Stomach smooth muscle (tissue), 2 donors: ENCODE data around the gene SBK1.
"Not testable (repeated sequence)": the region's sequence is repeated elsewhere in the genome, so short reads cannot be mapped to it uniquely, and the experiment has no call there.

Source experiments
- H3K27ac ChIP-seq: one replicate; pipeline ENCODE4 v1.7.0; 2013; ENCODE audit warnings: mild to moderate bottlenecking, low read length, inconsistent platforms
- H3K27me3 ChIP-seq, 2 donors: one replicate each; pipeline ENCODE4 v1.7.0; 2013; ENCODE audit warnings: low read length in 2 of 2; ENCODE audit not compliant: insufficient read depth in 2 of 2, control insufficient read depth in 1 of 2
- H3K36me3 ChIP-seq, 2 donors: one replicate each; pipeline ENCODE4 v1.7.0; 2013; ENCODE audit warnings: low read length in 2 of 2; ENCODE audit not compliant: control insufficient read depth in 2 of 2, insufficient read depth in 2 of 2
- H3K4me1 ChIP-seq: one replicate; pipeline ENCODE4 v1.7.0; 2013; ENCODE audit warnings: low read length; ENCODE audit not compliant: control insufficient read depth, insufficient read depth
- H3K4me3 ChIP-seq, 2 donors: one replicate each; pipeline ENCODE4 v1.7.0; 2013; ENCODE audit warnings: low read length in 2 of 2
- H3K9ac ChIP-seq, 2 donors: one replicate each; pipeline ENCODE4 v1.7.0; 2013; ENCODE audit warnings: low read length in 2 of 2, mild to moderate bottlenecking in 1 of 2
- H3K9me3 ChIP-seq, 2 donors: one replicate each; pipeline ENCODE4 v1.7.0; 2013; ENCODE audit warnings: low read length in 2 of 2; ENCODE audit not compliant: control insufficient read depth in 2 of 2
- donor health status: healthy.
- donor health status: Pancreatic carcinoma.

Gene SBK1

DNA sequence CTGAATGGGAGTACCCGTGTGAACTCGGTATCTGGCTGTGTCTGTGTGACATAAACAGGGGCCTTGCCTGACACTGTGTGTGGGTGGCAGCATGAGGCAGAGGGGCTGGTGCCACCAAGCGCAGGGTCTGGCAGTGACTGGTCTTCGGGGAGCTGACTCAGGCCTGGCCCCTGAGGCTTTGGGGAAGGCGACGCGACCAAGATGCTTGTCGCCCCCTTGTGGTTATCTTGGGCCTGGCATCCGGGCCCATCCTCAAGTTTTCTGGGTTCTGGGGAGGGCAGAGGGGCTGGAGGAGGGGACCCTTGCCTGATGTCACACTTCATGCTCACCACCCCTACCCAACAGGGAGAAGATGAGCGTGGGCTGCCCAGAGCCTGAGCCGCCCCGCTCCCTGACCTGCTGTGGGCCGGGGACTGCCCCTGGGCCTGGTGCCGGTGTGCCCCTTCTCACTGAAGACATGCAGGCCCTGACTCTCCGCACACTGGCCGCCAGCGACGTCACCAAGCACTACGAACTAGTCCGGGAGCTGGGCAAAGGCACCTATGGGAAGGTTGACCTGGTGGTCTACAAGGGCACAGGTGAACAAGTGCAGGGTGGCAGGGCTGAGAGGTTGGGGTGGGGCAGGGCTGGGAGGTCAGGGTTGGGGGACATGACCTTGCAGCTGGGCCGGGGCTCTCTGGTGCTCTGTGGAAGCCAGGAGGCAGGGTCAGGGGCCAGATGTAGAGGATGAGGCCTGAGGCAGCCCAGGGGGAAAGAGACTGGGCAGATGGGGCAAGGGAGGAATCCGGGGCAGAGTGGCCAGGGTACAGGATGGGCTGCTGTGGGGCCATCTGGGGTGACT lies 24.9 kb downstream of the SBK1 start:
- Histone ChIP-seq H3K9ac (no peak overlapping the region), H3K36me3 (no peaks in the 10 kb centered on the region), H3K27ac (no peak overlapping the region), H3K4me3 (no peak overlapping the region), H3K27me3 (no peaks in the 10 kb centered on the region), H3K4me1 (no peaks in the 10 kb centered on the region), H3K9me3 (no peaks in the 10 kb centered on the region)

- no peaks in the 10 kb centered on the region for H3K36me3 ChIP-seq
- no peaks in the 10 kb centered on the region for H3K4me1 ChIP-seq
- H3K9ac ChIP-seq: no peak overlapping the region
- H3K27me3 ChIP-seq: no peaks in the 10 kb centered on the region
- H3K4me3 ChIP-seq: no peak overlapping the region
- H3K9me3 ChIP-seq: no peaks in the 10 kb centered on the region
- H3K27ac ChIP-seq: no peak overlapping the region
These were observed 25.9 kb downstream of the SBK1 start for GRCh38 chr16:28318042-28318744.

- Histone ChIP-seq H3K27ac (no peak overlapping the region), H3K4me3 (no peak overlapping the region), H3K9ac (no peak overlapping the region), H3K36me3 (no peaks in the 10 kb centered on the region), H3K27me3 (no peaks in the 10 kb centered on the region), H3K4me1 (no peaks in the 10 kb centered on the region), H3K9me3 (no peaks in the 10 kb centered on the region)
These were observed 27.2 kb downstream of the SBK1 start for GRCh38 chr16:28319476-28320022.

DNA sequence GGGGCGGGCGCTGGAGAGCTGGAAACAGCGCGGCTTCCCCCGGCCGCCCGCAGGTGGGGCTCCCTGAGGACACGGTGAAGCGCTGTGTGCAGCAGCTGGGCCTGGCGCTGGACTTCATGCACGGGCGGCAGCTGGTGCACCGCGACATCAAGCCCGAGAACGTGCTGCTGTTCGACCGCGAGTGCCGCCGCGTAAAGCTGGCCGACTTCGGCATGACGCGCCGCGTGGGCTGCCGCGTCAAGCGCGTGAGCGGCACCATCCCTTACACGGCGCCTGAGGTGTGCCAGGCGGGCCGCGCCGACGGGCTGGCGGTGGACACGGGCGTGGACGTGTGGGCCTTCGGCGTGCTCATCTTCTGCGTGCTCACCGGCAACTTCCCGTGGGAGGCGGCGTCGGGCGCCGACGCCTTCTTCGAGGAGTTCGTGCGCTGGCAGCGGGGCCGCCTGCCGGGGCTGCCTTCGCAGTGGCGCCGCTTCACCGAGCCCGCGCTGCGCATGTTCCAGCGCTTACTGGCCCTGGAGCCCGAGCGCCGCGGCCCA lies 27.8 kb downstream of the SBK1 start:
- Histone ChIP-seq H3K27me3 (no peaks in the 10 kb centered on the region), H3K4me3 (no peak overlapping the region), H3K4me1 (no peaks in the 10 kb centered on the region), H3K36me3 (no peaks in the 10 kb centered on the region), H3K9me3 (no peaks in the 10 kb centered on the region), H3K27ac (no peak overlapping the region), H3K9ac (no peak overlapping the region)

DNA sequence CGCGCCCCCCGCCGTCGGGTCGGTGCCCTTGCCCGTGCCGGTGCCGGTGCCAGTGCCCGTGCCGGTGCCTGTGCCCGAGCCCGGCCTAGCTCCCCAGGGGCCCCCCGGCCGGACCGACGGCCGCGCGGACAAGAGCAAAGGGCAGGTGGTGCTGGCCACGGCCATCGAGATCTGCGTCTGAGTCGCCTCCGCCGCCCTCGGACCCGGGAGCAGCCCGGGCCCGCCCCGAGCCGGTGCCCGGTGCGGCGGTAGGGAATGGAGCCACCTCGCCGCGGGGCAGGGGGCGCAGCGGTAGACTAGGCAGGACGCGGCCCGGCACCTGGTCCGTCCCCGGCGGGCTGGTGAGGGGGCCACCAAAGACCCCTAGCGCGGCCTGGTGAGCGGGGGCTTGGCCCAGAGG lies 28.4 kb downstream of the SBK1 start:
- Histone ChIP-seq H3K36me3 (no peaks in the 10 kb centered on the region), H3K4me3 (no peak overlapping the region), H3K4me1 (no peaks in the 10 kb centered on the region), H3K9ac (no peak overlapping the region), H3K9me3 (no peaks in the 10 kb centered on the region), H3K27ac (no peak overlapping the region), H3K27me3 (no peaks in the 10 kb centered on the region)

- no peak overlapping the region for H3K27ac ChIP-seq
- H3K27me3 ChIP-seq: no peaks in the 10 kb centered on the region
- H3K4me1 ChIP-seq: no peaks in the 10 kb centered on the region
- no peaks in the 10 kb centered on the region for H3K36me3 ChIP-seq
- H3K9ac ChIP-seq: no peak overlapping the region
- H3K9me3 ChIP-seq: no peaks in the 10 kb centered on the region
- no peak overlapping the region for H3K4me3 ChIP-seq
These were observed 29.5 kb downstream of the SBK1 start for GRCh38 chr16:28321700-28322411.

GRCh38 chr16:28324235-28324886 lies 32.0 kb downstream of the SBK1 start:
- no peaks in the 10 kb centered on the region for H3K36me3 ChIP-seq
- H3K9me3 ChIP-seq: no peaks in the 10 kb centered on the region
- H3K4me3 ChIP-seq: no peak overlapping the region
- no peak overlapping the region for H3K9ac ChIP-seq
- no peaks in the 10 kb centered on the region for H3K27me3 ChIP-seq
- H3K4me1 ChIP-seq: no peaks in the 10 kb centered on the region
- no peak overlapping the region for H3K27ac ChIP-seq

DNA sequence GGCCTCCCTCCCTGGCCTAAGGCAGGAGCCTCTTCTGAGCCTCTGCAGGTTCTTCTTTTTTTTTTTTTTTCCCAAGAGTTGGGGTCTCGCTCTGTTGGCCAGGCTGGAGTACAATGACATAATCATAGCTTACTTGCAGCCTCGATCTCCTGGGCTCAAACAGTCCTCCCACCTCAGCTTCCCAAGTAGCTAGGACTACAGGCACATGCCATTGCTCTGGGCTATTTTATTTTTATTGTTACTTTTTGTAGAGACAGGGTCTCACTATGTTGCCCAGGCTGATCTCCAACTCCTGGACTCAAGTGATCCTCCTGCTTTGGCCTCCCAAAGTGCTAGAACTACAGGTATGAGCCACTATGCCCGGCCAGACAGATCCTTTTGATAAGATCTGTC lies 32.6 kb downstream of the SBK1 start:
- H3K36me3 ChIP-seq: no peaks in the 10 kb centered on the region
- H3K27ac ChIP-seq: no peak overlapping the region
- no peaks in the 10 kb centered on the region for H3K9me3 ChIP-seq
- H3K9ac ChIP-seq: no peak overlapping the region
- H3K4me1 ChIP-seq: no peaks in the 10 kb centered on the region
- no peak overlapping the region for H3K4me3 ChIP-seq
- H3K27me3 ChIP-seq: no peaks in the 10 kb centered on the region

DNA sequence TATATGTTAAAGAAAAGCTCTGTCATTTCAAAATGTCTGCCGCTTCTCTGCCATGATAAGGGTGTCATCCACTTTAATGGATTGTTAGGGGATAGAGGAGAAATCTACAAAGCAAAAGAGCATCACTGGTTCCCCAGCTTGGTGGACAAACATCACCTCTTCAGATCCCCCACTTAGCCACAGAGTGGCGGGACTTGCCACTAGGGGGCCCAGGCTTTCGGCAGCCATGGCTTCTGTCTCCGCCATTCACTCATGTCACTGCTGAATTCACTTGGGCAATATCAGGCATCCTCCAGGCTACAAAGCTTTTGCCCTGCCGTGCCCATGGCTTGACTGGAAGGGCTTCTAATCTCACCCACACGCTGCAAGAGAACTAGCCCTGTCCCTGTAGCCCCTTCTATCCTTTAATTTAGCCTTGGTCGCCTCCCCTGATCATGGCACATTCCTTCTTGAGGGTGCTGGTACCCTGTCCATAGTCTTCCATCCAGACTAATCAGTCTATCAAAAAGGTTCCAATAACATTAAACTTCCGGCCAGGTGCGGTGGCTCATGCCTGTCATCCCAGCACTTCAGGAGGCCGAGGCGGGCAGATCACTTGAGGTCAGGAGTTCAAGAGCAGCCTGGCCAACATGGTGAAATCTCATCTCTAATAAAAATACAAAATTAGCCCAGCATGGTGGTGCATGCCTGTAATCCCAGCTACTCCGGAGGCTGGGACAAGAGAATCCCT lies 34.7 kb downstream of the SBK1 start:
- H3K4me1 ChIP-seq: no peaks in the 10 kb centered on the region
- H3K9me3 ChIP-seq: no peaks in the 10 kb centered on the region
- no peak overlapping the region for H3K4me3 ChIP-seq
- no peak overlapping the region for H3K27ac ChIP-seq
- H3K27me3 ChIP-seq: no peaks in the 10 kb centered on the region
- no peak overlapping the region for H3K9ac ChIP-seq
- H3K36me3 ChIP-seq: no peaks in the 10 kb centered on the region

GRCh38 chr16:28330232-28330631 lies 37.9 kb downstream of the SBK1 start:
- not testable (repeated sequence) for H3K9me3 ChIP-seq, H3K4me3 ChIP-seq, H3K27me3 ChIP-seq, H3K4me1 ChIP-seq, H3K9ac ChIP-seq, H3K27ac ChIP-seq, H3K36me3 ChIP-seq
